Activated CD8-positive, alpha-beta T cell treated with anti-CD3 and anti-CD28 coated beads for 36 hours (primary cell): Measurements from ENCODE around the gene ASB3. TPM values are rescaled to one million over a fixed set of nuclear protein-coding genes. Genes with fewer than 3 reads are reported as not detected.

Source experiments
- ATAC-seq: fragments of 200-7000 bp; cut with Tn5 transposase; one replicate; pipeline ENCODE4 v1.10.0; 2021; ENCODE audit warnings: mild to moderate bottlenecking, moderate library complexity
- CTCF ChIA-PET: fragments of 350-600 bp; sonication (Branson Sonifier 250); formaldehyde crosslinking; loops from one replicate; lab custom pipeline; 2021; ENCODE audit warnings: antibody characterized with exemption; lab: Charles Lee
- POLR2A ChIA-PET: fragments of 350-600 bp; sonication (Branson Sonifier 250); formaldehyde crosslinking; loops from one replicate; lab custom pipeline; 2021; ENCODE audit warnings: antibody characterized with exemption; lab: Charles Lee
- DNase-seq: peaks from one replicate; pipeline ENCODE4 v3.0.0-alpha.2; 2020
- H3K27ac Mint-ChIP-seq: one replicate; pipeline ENCODE4 v1.8.0; 2021; ENCODE audit warnings: mild to moderate bottlenecking, mixed read lengths
- H3K27me3 Mint-ChIP-seq: one replicate; pipeline ENCODE4 v1.8.0; 2021; ENCODE audit warnings: mixed read lengths
- H3K36me3 Mint-ChIP-seq: one replicate; pipeline ENCODE4 v1.8.0; 2021; ENCODE audit warnings: low read depth, mixed read lengths
- H3K4me1 Mint-ChIP-seq: one replicate; pipeline ENCODE4 v1.8.0; 2021; ENCODE audit warnings: low read depth, mixed read lengths
- H3K4me3 Mint-ChIP-seq: one replicate; pipeline ENCODE4 v1.8.0; 2021; ENCODE audit warnings: mild to moderate bottlenecking, moderate library complexity, mixed read lengths
- H3K9me3 Mint-ChIP-seq: one replicate; pipeline ENCODE4 v1.8.0; 2021; ENCODE audit warnings: mixed read lengths
- intact Hi-C: fragments of 100-400 bp; cut with micrococcal nuclease; formaldehyde crosslinking; loops from one replicate; pipeline ENCODE4 v1.10.0; 2022
- total RNA-seq, 2 experiments: library from RNA; stranded (reverse); gene quantifications; one replicate each; pipeline ENCODE4 v1.2.3, GENCODE V29; 2021
- TF ChIP-seq, protein P1 (sequence below): fragments of 200-600 bp; IDR thresholded peaks from one replicate; pipeline ENCODE4 v1.8.0; 2022; ENCODE audit warnings: antibody characterized with exemption, mild to moderate bottlenecking

The ASB3 gene
- total RNA-seq, 2 experiments from 2014 or later = 22.9 to 25.3 TPM

DNA sequence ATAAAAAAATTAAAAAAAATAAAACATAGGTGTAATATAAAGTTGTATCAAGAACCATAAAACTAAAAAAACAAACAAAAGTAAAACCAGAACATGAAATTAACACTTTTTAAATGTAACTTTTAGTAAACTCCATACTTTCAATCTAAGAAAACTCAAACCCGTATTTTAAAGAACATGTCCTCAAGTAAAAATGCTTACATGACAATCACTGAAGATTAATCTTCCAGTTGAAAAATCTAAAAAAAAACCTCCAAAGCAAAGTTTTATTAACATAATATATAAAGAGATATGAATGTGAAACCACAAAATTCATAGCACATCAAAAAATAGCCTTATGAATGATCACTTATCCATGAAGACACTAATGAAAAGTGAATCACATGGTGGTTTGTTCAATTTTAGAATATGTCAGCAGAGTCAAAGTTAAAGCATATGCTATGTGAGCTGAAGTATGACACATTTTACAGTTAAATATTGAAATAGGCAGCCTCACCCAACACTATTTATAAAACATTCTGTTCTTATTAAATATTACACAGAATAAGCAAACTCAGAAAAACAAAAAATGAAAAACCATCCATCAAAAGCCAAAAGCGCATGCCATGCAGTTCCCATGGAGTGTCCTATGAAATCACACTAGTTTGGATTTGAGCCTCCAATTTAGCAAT is 42.2 kb downstream of the ASB3 start:
- Mint-ChIP-seq H3K4me1 (peaks cover 7% of the 10 kb centered on the region), H3K4me3 (no peak overlapping the region), H3K9me3 (no peaks in the 10 kb centered on the region), H3K36me3 (peaks cover 24% of the 10 kb centered on the region), H3K27me3 (no peaks in the 10 kb centered on the region), H3K27ac (no peak overlapping the region)
- no peak for ATAC-seq
- ChIA-PET CTCF (interaction anchor here (0.9 kb wide), 1 partner anchor 122 kb away, joined by 4 read pairs; no protein-coding TSS in a partner anchor), POLR2A (interaction anchor here (0.6 to 1.8 kb wide), 2 partner anchors 22 to 328 kb away, joined by 4 to 8 read pairs; partner anchors contain the start of gene CHAC2)
- no peak for DNase-seq
- TF ChIP-seq, protein P1, sequence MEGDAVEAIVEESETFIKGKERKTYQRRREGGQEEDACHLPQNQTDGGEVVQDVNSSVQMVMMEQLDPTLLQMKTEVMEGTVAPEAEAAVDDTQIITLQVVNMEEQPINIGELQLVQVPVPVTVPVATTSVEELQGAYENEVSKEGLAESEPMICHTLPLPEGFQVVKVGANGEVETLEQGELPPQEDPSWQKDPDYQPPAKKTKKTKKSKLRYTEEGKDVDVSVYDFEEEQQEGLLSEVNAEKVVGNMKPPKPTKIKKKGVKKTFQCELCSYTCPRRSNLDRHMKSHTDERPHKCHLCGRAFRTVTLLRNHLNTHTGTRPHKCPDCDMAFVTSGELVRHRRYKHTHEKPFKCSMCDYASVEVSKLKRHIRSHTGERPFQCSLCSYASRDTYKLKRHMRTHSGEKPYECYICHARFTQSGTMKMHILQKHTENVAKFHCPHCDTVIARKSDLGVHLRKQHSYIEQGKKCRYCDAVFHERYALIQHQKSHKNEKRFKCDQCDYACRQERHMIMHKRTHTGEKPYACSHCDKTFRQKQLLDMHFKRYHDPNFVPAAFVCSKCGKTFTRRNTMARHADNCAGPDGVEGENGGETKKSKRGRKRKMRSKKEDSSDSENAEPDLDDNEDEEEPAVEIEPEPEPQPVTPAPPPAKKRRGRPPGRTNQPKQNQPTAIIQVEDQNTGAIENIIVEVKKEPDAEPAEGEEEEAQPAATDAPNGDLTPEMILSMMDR = no peak
- intact Hi-C loops = no loop called here

DNA sequence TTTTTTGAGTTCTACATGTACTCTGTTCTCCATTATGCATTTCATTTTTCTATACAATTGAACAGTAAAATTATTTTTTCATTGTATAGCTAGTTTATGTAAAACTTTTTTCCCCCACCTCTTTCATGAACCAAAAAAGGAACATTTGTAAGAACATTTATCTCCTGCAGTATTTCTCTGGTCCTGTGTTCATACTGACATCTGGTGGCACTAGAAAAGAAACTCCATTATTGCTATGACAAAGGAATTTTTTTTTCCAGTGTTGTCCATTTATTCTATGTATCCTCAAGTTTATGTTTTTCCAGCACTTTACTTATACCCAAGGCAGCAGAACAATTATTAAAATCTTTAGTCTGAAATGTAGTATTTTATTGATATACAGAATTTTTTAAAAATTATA is 46.6 kb downstream of the ASB3 start:
- TF ChIP-seq, protein P1 = peak; percentile 15
- Mint-ChIP-seq H3K4me3 (no peak overlapping the region), H3K4me1 (peaks cover 10% of the 10 kb centered on the region), H3K36me3 (peaks cover 19% of the 10 kb centered on the region), H3K27ac (no peak overlapping the region), H3K27me3 (no peaks in the 10 kb centered on the region), H3K9me3 (no peaks in the 10 kb centered on the region)
- DNase-seq (no peak), ATAC-seq (no peak)
- CTCF ChIA-PET = no interaction called here
- POLR2A ChIA-PET = no interaction called here
- intact Hi-C loops = no loop called here

DNA sequence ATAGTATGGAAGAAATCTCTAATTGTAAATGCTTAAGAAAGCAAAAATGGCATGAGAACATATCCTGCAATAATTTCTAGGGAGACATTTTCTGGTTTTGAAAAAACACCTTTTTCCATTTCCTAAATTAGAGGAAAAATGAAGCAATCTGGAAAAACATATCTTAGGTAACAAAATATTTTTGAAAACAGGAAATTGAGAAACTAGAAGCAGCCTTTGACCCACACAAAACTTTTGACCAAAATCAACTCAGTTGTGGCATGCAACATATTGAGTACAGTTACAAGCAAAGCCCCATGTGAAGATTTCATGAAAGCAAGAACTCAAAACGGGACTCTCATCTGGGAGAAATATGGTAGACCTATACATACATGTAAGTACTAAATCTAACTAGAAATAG is 47.7 kb downstream of the ASB3 start:
- peaks cover 10% of the 10 kb centered on the region for H3K4me1 Mint-ChIP-seq
- H3K27ac Mint-ChIP-seq = no peak overlapping the region
- ATAC-seq = no peak
- H3K4me3 Mint-ChIP-seq = no peak overlapping the region
- peaks cover 24% of the 10 kb centered on the region for H3K36me3 Mint-ChIP-seq
- DNase-seq = no peak
- no peaks in the 10 kb centered on the region for H3K27me3 Mint-ChIP-seq
- TF ChIP-seq, protein P1 = no peak
- ChIA-PET CTCF (interaction anchor here (1.0 to 1.5 kb wide), 2 partner anchors 10 to 80 kb away, joined by 3 to 6 read pairs; no protein-coding TSS in a partner anchor), POLR2A (no interaction called here)
- H3K9me3 Mint-ChIP-seq = no peaks in the 10 kb centered on the region
- intact Hi-C loops = no loop called here

DNA sequence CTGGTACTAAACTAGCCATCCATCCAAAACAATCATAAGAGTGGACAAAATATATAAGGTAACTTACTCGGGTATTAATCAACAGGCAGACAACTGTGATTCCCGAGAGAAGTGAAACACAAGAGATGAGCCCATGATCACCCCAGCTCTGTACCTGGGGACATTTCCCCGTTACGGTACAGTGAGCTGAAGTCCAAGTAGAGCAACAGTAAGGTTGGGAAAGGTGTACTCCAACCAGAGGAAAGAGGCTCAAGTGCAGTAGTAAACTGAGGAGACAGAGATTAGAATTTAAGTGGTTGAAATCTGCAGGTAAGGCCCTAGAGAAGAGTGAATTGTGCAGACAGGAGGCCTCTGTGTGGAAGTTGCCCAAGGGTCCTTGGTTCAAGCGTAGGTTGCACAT is 49.7 kb downstream of the ASB3 start:
- Mint-ChIP-seq H3K27me3 (no peaks in the 10 kb centered on the region), H3K27ac (no peak overlapping the region), H3K4me3 (no peak overlapping the region), H3K9me3 (no peaks in the 10 kb centered on the region), H3K4me1 (peaks cover 4% of the 10 kb centered on the region), H3K36me3 (peaks cover 17% of the 10 kb centered on the region)
- ChIA-PET CTCF (interaction anchor here (1.5 kb wide), 1 partner anchor 20 kb away, joined by 4 read pairs; no protein-coding TSS in a partner anchor), POLR2A (no interaction called here)
- TF ChIP-seq, protein P1 = no peak
- no peak for DNase-seq
- no peak for ATAC-seq
- intact Hi-C loops = no loop called here

DNA sequence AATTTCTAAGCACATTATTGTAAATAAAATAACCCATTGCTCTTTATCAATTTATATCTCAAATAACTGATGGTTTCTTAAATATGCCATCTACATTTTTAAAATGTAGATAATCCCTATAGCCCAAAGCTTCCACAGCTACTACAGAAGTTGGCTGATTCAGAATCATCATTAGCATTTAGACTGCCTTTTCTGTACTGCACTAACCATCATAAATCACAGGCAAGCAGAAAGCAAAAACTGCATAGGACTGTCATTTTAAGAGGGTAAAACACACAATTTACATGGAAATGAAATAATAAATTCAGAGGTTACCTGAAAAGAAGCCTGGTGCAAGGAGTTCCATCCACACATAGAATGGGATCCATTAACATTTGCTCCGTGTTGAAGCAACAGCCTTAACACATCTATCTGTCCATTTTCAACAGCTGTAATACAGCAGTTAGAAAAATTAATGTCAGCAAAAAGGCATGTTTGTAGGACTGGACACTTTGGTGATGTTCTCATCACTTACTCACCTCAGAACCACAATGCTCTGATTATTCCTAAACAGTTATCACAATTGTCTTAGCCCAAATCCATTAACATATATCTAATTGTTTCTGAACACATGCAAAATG is 57.5 kb downstream of the ASB3 start:
- no peak overlapping the region for H3K4me3 Mint-ChIP-seq
- H3K9me3 Mint-ChIP-seq = peaks cover 4% of the 10 kb centered on the region
- H3K27ac Mint-ChIP-seq = no peak overlapping the region
- intact Hi-C loops = no loop called here
- POLR2A ChIA-PET = no interaction called here
- no peaks in the 10 kb centered on the region for H3K27me3 Mint-ChIP-seq
- TF ChIP-seq, protein P1 = no peak
- CTCF ChIA-PET = interaction anchor here (1.5 kb wide), 1 partner anchor 9 kb away, joined by 6 read pairs; no protein-coding TSS in a partner anchor
- peaks cover 2% of the 10 kb centered on the region for H3K4me1 Mint-ChIP-seq
- DNase-seq (no peak), ATAC-seq (no peak)
- H3K36me3 Mint-ChIP-seq = peaks cover 31% of the 10 kb centered on the region
